GM23338 (cell line): ENCODE data around the gene DCAF10. TPM values are rescaled to one million over a fixed set of nuclear protein-coding genes. Genes with fewer than 3 reads are reported as not detected.

Experiments
- ATAC-seq: fragments of 200-7000 bp; cut with Tn5 transposase; 3 replicates; pipeline ENCODE4 v1.9.1; 2020
- DNase-seq: peaks from one replicate; pipeline ENCODE4 v3.0.0-alpha.2; 2015; ENCODE audit warnings: low spot score
- H2AFZ ChIP-seq: fragments of 200-600 bp; sonication (generic); 2 replicates; pipeline ENCODE4 v1.8.0; 2016; ENCODE audit warnings: antibody characterized with exemption, mild to moderate bottlenecking, moderate library complexity
- H3F3A ChIP-seq: fragments of 200-600 bp; sonication (generic); replicated peaks from 2 replicates; pipeline ENCODE4 v1.8.0; 2017; ENCODE audit warnings: antibody characterized with exemption, mixed run types, low read depth
- H3K27ac ChIP-seq: fragments of 200-600 bp; sonication (generic); 2 replicates; pipeline ENCODE4 v1.6.1; 2016; ENCODE audit warnings: low read depth
- H3K27me3 ChIP-seq: fragments of 200-600 bp; sonication (generic); 2 replicates; pipeline ENCODE4 v1.8.0; 2016; ENCODE audit warnings: mild to moderate bottlenecking, mixed run types, moderate library complexity; ENCODE audit not compliant: insufficient read depth
- H3K36me3 ChIP-seq: fragments of 200-600 bp; sonication (generic); 2 replicates; pipeline ENCODE4 v1.8.0; 2016; ENCODE audit warnings: mild to moderate bottlenecking; ENCODE audit not compliant: insufficient read depth
- H3K4me1 ChIP-seq: fragments of 200-600 bp; sonication (generic); 2 replicates; pipeline ENCODE4 v1.8.0; 2016; ENCODE audit warnings: mild to moderate bottlenecking, moderate library complexity; ENCODE audit not compliant: insufficient read depth
- H3K4me2 ChIP-seq: fragments of 200-600 bp; sonication (generic); 2 replicates; pipeline ENCODE4 v1.7.1; 2017; ENCODE audit warnings: mixed run types
- H3K4me3 ChIP-seq: fragments of 200-600 bp; sonication (generic); 2 replicates; pipeline ENCODE4 v1.6.1; 2016; ENCODE audit warnings: mixed run types
- H3K79me2 ChIP-seq: fragments of 200-600 bp; sonication (generic); replicated peaks from 2 replicates; pipeline ENCODE4 v1.8.0; 2017; ENCODE audit warnings: mild to moderate bottlenecking; ENCODE audit not compliant: insufficient read depth
- H3K9me2 ChIP-seq: fragments of 200-600 bp; sonication (generic); 2 replicates; pipeline ENCODE4 v1.8.0; 2017; ENCODE audit not compliant: insufficient read depth
- H4K20me1 ChIP-seq: fragments of 200-600 bp; sonication (generic); replicated peaks from 2 replicates; pipeline ENCODE4 v1.8.0; 2017; ENCODE audit warnings: mild to moderate bottlenecking; ENCODE audit not compliant: insufficient read depth
- H3K27ac Mint-ChIP-seq: 2 replicates; pipeline ENCODE4 v1.8.0; 2020; ENCODE audit warnings: inconsistent platforms, mild to moderate bottlenecking, moderate library complexity, mixed read lengths
- H3K27me3 Mint-ChIP-seq: 3 replicates; pipeline ENCODE4 v1.8.0; 2022; ENCODE audit warnings: low read depth, mild to moderate bottlenecking, moderate library complexity, mixed read lengths, inconsistent platforms; ENCODE audit not compliant: insufficient read depth, poor library complexity
- H3K36me3 Mint-ChIP-seq: 3 replicates; pipeline ENCODE4 v1.8.0; 2021; ENCODE audit warnings: low read depth, mild to moderate bottlenecking, inconsistent platforms, moderate library complexity, mixed read lengths
- H3K4me1 Mint-ChIP-seq: 3 replicates; pipeline ENCODE4 v1.8.0; 2020; ENCODE audit warnings: mild to moderate bottlenecking, inconsistent platforms, mixed read lengths
- H3K4me3 Mint-ChIP-seq: 3 replicates; pipeline ENCODE4 v1.8.0; 2021; ENCODE audit warnings: moderate library complexity, mild to moderate bottlenecking, inconsistent platforms, mixed read lengths
- H3K9me3 Mint-ChIP-seq: 3 replicates; pipeline ENCODE4 v1.8.0; 2020; ENCODE audit warnings: moderate library complexity, mild to moderate bottlenecking, inconsistent platforms, mixed read lengths
- CREB1 ChIP-seq: fragments of 250-450 bp; sonication (Bioruptor Pico); IDR thresholded peaks from 2 replicates; pipeline ENCODE4 v1.5.0; 2020; ENCODE audit warnings: low read depth, mild to moderate bottlenecking, moderate library complexity
- EZH2 ChIP-seq: fragments of 200-600 bp; sonication (generic); IDR thresholded peaks from one replicate; pipeline ENCODE4 v1.8.0; 2017; ENCODE audit warnings: antibody characterized with exemption, mild to moderate bottlenecking, low read depth; ENCODE audit not compliant: unreplicated experiment
- EZH2phosphoT487 ChIP-seq: fragments of 200-600 bp; sonication (generic); IDR thresholded peaks from one replicate; pipeline ENCODE4 v1.8.1; 2018; ENCODE audit warnings: antibody characterized with exemption; ENCODE audit not compliant: unreplicated experiment
- JUNB ChIP-seq: IDR thresholded peaks from one replicate; pipeline ENCODE4 v1.6.1; 2016; ENCODE audit warnings: antibody characterized with exemption; ENCODE audit not compliant: unreplicated experiment
- NANOG ChIP-seq: IDR thresholded peaks from 2 replicates; pipeline ENCODE4 v1.6.1; 2016; ENCODE audit warnings: antibody characterized with exemption, borderline replicate concordance
- POLR2AphosphoS5 ChIP-seq: IDR thresholded peaks from 2 replicates; pipeline ENCODE4 v1.6.1; 2016; ENCODE audit warnings: antibody characterized with exemption, low read depth
- REST ChIP-seq: IDR thresholded peaks from one replicate; pipeline ENCODE4 v1.6.1; 2018; ENCODE audit warnings: antibody characterized with exemption; ENCODE audit not compliant: unreplicated experiment
- STAT1 ChIP-seq: IDR thresholded peaks from one replicate; pipeline ENCODE4 v1.6.1; 2016; ENCODE audit warnings: antibody characterized with exemption; ENCODE audit not compliant: unreplicated experiment
- ZNF114 ChIP-seq: fragments of 250-450 bp; sonication (Bioruptor Pico); IDR thresholded peaks from 2 replicates; pipeline ENCODE4 v1.5.0; 2020; ENCODE audit warnings: mild to moderate bottlenecking, moderate library complexity
- ZNF331 ChIP-seq: fragments of 250-450 bp; sonication (Bioruptor Pico); IDR thresholded peaks from 2 replicates; pipeline ENCODE4 v1.5.0; 2020; ENCODE audit warnings: low read depth, mild to moderate bottlenecking, moderate library complexity
- polyA plus RNA-seq: library from polyadenylated mRNA; unstranded; fragments of >200 nt; fragmentation: Nextera tagmentation; extraction: Ambion mirVana; gene quantifications from 2 replicates; pipeline ENCODE4 v1.2.1, GENCODE V29; 2016
- total RNA-seq: library from RNA; depleted of rRNA; stranded (reverse); fragments of >200 nt; shearing (Covaris generic); gene quantifications from 2 replicates; pipeline ENCODE4 v1.2.3, GENCODE V29; 2014
- TF ChIP-seq, protein P1 (sequence below): fragments of 250-450 bp; sonication (Bioruptor Pico); IDR thresholded peaks from 2 replicates; pipeline ENCODE4 v1.5.0; 2020; ENCODE audit warnings: mild to moderate bottlenecking, moderate library complexity
- TF ChIP-seq, protein P2 (sequence below), 2 experiments: fragments of 200-600 bp in 1 of 2; sonication (generic) in 1 of 2; conservative IDR thresholded peaks; 2 replicates each; pipeline versions ENCODE4 v1.5.1 to v1.6.1; 2016 to 2017; ENCODE audit warnings: antibody characterized with exemption in 2 of 2, low read depth in 2 of 2, mild to moderate bottlenecking in 2 of 2, moderate library complexity in 1 of 2
- TF ChIP-seq, protein P3 (sequence below): IDR thresholded peaks from 2 replicates; pipeline ENCODE4 v1.6.1; 2016; ENCODE audit warnings: antibody characterized with exemption

The DCAF10 gene
- total and polyA plus RNA-seq, 2 experiments from 2014 or later, result 6.6 to 11.5 TPM

- no peaks in the 10 kb centered on the region for H4K20me1 ChIP-seq
- no peak overlapping the region for H3K27ac ChIP-seq
- no peaks in the 10 kb centered on the region for H3K36me3 ChIP-seq
- H2AFZ ChIP-seq, result no peak overlapping the region
- Mint-ChIP-seq H3K27ac (no peak overlapping the region), H3K27me3 (peaks cover 12% of the 10 kb centered on the region), H3K9me3 (no peaks in the 10 kb centered on the region), H3K4me1 (peaks cover 21% of the 10 kb centered on the region), H3K4me3 (no peak overlapping the region), H3K36me3 (no peaks in the 10 kb centered on the region; the same call in 2 of the 3 replicates)
- no peaks in the 10 kb centered on the region for H3K27me3 ChIP-seq
- H3K79me2 ChIP-seq, result no peaks in the 10 kb centered on the region
- H3F3A ChIP-seq, result no peaks in the 10 kb centered on the region
- ATAC-seq, result no peak
- TF ChIP-seq STAT1 (no peak), JUNB (no peak), NANOG (no peak), ZNF331 (CRISPR knock-in tag) (no peak), CREB1 (CRISPR knock-in tag) (no peak), ZNF114 (no peak), POLR2AphosphoS5 (no peak), REST (no peak), EZH2phosphoT487 (no peak), EZH2 (no peak)
- TF ChIP-seq, protein P1, sequence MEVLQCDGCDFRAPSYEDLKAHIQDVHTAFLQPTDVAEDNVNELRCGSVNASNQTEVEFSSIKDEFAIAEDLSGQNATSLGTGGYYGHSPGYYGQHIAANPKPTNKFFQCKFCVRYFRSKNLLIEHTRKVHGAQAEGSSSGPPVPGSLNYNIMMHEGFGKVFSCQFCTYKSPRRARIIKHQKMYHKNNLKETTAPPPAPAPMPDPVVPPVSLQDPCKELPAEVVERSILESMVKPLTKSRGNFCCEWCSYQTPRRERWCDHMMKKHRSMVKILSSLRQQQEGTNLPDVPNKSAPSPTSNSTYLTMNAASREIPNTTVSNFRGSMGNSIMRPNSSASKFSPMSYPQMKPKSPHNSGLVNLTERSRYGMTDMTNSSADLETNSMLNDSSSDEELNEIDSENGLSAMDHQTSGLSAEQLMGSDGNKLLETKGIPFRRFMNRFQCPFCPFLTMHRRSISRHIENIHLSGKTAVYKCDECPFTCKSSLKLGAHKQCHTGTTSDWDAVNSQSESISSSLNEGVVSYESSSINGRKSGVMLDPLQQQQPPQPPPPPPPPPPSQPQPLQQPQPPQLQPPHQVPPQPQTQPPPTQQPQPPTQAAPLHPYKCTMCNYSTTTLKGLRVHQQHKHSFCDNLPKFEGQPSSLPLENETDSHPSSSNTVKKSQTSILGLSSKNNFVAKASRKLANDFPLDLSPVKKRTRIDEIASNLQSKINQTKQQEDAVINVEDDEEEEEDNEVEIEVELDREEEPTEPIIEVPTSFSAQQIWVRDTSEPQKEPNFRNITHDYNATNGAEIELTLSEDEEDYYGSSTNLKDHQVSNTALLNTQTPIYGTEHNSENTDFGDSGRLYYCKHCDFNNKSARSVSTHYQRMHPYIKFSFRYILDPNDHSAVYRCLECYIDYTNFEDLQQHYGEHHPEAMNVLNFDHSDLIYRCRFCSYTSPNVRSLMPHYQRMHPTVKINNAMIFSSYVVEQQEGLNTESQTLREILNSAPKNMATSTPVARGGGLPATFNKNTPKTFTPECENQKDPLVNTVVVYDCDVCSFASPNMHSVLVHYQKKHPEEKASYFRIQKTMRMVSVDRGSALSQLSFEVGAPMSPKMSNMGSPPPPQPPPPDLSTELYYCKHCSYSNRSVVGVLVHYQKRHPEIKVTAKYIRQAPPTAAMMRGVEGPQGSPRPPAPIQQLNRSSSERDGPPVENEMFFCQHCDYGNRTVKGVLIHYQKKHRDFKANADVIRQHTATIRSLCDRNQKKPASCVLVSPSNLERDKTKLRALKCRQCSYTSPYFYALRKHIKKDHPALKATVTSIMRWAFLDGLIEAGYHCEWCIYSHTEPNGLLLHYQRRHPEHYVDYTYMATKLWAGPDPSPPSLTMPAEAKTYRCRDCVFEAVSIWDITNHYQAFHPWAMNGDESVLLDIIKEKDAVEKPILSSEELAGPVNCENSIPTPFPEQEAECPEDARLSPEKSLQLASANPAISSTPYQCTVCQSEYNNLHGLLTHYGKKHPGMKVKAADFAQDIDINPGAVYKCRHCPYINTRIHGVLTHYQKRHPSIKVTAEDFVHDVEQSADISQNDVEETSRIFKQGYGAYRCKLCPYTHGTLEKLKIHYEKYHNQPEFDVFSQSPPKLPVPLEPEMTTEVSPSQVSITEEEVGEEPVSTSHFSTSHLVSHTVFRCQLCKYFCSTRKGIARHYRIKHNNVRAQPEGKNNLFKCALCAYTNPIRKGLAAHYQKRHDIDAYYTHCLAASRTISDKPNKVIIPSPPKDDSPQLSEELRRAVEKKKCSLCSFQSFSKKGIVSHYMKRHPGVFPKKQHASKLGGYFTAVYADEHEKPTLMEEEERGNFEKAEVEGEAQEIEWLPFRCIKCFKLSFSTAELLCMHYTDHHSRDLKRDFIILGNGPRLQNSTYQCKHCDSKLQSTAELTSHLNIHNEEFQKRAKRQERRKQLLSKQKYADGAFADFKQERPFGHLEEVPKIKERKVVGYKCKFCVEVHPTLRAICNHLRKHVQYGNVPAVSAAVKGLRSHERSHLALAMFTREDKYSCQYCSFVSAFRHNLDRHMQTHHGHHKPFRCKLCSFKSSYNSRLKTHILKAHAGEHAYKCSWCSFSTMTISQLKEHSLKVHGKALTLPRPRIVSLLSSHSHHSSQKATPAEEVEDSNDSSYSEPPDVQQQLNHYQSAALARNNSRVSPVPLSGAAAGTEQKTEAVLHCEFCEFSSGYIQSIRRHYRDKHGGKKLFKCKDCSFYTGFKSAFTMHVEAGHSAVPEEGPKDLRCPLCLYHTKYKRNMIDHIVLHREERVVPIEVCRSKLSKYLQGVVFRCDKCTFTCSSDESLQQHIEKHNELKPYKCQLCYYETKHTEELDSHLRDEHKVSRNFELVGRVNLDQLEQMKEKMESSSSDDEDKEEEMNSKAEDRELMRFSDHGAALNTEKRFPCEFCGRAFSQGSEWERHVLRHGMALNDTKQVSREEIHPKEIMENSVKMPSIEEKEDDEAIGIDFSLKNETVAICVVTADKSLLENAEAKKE (CRISPR knock-in tag), result no peak
- TF ChIP-seq, protein P2, sequence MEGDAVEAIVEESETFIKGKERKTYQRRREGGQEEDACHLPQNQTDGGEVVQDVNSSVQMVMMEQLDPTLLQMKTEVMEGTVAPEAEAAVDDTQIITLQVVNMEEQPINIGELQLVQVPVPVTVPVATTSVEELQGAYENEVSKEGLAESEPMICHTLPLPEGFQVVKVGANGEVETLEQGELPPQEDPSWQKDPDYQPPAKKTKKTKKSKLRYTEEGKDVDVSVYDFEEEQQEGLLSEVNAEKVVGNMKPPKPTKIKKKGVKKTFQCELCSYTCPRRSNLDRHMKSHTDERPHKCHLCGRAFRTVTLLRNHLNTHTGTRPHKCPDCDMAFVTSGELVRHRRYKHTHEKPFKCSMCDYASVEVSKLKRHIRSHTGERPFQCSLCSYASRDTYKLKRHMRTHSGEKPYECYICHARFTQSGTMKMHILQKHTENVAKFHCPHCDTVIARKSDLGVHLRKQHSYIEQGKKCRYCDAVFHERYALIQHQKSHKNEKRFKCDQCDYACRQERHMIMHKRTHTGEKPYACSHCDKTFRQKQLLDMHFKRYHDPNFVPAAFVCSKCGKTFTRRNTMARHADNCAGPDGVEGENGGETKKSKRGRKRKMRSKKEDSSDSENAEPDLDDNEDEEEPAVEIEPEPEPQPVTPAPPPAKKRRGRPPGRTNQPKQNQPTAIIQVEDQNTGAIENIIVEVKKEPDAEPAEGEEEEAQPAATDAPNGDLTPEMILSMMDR (conservative IDR thresholded peaks at IDR 0.05; ENCODE audit: low read depth in 2 of 2), result no peak
- TF ChIP-seq, protein P3, sequence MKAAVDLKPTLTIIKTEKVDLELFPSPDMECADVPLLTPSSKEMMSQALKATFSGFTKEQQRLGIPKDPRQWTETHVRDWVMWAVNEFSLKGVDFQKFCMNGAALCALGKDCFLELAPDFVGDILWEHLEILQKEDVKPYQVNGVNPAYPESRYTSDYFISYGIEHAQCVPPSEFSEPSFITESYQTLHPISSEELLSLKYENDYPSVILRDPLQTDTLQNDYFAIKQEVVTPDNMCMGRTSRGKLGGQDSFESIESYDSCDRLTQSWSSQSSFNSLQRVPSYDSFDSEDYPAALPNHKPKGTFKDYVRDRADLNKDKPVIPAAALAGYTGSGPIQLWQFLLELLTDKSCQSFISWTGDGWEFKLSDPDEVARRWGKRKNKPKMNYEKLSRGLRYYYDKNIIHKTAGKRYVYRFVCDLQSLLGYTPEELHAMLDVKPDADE, result no peak
- peaks cover 3% of the 10 kb centered on the region for H3K4me1 ChIP-seq
- no peak for DNase-seq
- H3K9me2 ChIP-seq, result no peaks in the 10 kb centered on the region
- no peak overlapping the region for H3K4me2 ChIP-seq
- H3K4me3 ChIP-seq, result no peak overlapping the region
Measured at GRCh38 chr9:37915911-37916470, 115.4 kb downstream of the DCAF10 start.
